Pulmonary artery endothelial cell (primary cell): ENCODE results near the gene NTN5. TPM values are rescaled to one million over a fixed set of nuclear protein-coding genes. Genes with fewer than 3 reads are reported as not detected.
A peak's percentile ranks its signal among the peaks of the same experiment; 100 is the strongest.
"Not testable (repeated sequence)": the region's sequence is repeated elsewhere in the genome, so short reads cannot be mapped to it uniquely, and the experiment has no call there.

Source experiments
- DNase-seq: peaks from one replicate; pipeline ENCODE4 v3.0.0-alpha.2; 2011; ENCODE audit warnings: low read depth, low spot score
- total RNA-seq: library from RNA; depleted of rRNA; stranded (reverse); fragments of >200 nt; gene quantifications from 2 replicates; pipeline ENCODE4 v1.2.3, GENCODE V29; 2014

Gene NTN5
- total RNA-seq, 1 donor from 2014 or later, result 0.07 TPM

DNA sequence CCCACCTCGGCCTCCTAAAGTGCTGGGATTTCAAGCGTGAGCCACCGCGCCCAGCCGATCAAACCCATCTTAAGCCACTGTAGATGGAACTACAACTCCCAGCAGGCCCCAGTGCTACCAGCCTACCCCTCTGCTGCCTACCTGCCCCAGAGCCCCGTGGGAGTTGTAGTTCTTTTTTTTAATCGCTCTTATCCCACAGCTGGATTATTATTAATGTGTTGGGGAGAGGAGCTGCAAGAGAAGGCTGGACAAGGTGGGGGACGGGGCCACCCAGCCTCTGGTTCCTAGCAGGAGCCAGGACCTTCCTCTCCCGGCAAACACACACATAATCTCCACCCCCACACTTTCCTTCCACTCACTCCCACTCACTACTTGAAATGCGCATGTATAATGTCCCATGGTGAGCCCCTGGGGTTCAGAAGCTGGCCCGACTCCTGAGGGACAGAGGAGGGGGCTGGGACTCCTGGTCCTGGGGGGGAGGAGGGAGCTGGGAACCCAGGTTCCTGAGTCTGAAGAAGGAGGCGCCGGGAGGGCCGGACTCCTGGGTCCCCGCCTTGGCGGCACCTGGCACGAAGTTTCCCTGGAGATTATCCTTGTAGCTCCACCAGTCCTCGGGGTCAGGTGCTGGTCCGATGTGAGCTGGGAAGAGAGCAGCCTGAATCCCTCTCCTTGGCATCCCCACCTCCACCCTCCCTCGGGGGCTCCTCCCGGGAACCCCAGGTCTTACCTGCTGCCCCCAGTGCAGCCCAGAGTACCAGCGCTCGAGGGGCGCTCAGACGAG lies 27.8 kb downstream of the NTN5 start:
- no peak for DNase-seq

DNA sequence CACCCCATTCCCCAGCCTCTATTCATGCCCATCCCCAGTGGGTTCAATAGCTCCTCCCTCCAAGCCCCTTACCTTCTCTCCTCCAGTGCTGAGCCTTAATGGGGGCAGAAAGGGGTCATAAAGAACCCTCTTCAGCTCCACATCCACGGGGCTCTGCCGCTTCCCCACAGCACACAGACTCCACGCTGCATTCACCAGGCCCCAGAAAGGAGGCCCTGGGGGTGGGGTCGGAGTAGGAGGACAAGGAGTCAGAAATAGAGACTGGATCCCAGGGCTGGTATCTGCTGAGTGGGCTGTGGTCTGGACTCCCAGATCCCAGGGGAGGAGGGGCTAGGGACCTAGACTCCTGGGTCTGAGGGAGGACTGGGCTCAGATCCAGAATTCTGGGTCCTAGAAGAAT lies 28.5 kb downstream of the NTN5 start:
- no peak for DNase-seq

DNA sequence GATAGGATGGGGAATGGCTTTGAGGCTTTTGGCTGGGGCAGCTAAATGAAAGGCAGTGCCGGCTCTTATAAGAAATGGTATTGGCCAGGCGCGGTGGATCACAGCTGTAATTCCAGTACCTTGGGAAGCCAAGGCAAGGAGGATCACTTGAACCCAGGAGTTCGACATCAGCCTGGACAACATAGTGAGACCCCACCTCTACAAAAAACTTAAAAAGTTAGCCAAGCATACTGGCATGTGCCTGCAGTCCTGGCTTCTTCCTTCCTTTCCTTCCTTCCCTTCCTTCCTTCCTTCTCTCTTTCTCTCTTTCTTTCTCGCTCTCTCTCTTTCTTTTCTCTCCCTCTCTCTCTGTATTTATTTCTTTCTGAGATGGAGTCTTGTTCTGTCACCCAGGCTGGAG lies 30.0 kb downstream of the NTN5 start:
- DNase-seq, result no peak

DNA sequence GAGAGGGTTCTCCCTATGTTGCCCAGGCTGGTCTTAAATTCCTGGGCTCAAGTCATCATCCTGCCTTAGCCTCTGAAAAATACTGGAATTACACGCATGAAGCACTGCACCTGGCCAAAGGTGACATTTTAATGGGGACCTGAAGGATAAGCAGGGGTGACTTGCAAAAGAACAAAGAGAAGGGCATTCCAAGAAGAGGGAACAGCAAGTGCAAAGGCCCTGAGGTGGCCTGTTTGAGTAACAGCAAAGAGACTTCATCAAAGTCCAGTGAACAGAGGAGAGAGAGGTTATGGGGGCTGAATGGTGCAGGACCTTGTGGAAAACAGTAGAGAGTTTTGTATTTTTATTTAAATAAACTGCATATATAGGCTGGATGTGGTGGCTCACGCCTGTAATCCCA lies 31.0 kb downstream of the NTN5 start:
- no peak for DNase-seq

DNA sequence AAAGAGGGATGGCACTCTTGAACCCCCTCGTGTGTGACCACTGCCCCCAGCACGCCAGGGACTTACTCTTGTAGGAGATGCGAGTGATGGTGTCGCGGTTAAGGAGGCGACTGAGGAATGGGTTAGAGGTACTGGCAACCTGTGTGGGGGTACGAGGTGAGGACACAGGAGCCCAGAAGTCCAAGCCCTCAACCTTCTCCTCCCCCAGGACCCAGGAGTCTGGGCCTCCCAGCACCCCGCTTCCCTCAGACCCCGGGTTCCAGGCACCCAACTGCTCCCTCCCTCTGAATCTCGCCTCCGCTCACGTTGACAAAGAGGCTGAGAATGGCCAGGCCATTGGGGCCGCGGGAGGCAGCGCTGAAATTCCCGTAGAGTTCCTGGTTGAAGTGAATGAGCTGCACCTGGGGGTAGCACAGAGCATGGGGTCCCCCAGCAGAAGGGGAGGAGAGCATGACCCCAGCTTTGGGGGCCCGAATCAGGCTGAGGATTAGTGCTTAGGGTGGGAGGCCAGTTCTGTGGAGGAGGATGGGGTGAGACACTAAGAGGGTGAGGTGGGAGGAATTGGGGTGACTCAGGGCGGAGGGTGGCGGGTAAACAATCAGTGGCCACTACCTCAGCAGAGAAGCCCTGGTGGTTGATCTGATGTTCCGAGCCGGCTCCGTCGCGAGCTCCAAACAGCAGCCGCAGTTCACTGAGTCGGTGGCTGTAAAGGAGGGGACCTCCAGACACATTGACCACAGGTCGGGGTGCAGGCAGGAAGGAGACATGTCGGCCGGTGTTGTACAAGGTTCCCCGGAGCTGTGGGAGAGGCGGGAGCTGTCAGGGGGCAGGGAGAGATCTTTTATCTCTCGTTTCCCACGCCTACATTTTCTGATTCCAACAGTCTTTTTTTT lies 33.1 kb downstream of the NTN5 start:
- DNase-seq, result no peak

DNA sequence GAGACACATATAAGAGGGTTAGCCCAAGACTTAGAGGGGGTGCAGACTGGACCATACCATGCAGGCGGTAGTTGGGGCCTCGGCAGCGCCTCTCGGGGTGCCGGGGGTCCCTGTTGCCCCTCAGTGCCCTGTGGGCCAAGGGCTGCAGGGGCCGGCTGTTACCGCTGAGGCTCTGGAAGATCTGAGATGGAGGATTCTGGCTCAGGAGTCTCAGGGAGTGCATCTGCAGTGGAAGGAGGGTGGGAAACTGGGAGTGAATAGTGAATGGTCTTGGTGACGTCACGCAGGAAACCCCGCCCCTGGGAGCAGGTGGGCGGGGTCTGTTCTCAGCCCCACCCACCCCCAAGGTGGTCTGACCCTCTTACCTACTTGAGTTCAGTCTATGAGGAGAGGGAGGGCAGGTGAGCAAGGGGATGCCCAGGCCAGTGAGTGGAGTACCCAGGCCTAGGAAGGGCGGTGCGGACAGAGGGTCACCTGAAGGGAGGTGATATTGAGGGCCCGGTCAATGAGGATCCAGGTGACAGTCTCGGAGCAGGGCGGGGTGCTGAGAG lies 33.9 kb downstream of the NTN5 start:
- DNase-seq, result no peak

DNA sequence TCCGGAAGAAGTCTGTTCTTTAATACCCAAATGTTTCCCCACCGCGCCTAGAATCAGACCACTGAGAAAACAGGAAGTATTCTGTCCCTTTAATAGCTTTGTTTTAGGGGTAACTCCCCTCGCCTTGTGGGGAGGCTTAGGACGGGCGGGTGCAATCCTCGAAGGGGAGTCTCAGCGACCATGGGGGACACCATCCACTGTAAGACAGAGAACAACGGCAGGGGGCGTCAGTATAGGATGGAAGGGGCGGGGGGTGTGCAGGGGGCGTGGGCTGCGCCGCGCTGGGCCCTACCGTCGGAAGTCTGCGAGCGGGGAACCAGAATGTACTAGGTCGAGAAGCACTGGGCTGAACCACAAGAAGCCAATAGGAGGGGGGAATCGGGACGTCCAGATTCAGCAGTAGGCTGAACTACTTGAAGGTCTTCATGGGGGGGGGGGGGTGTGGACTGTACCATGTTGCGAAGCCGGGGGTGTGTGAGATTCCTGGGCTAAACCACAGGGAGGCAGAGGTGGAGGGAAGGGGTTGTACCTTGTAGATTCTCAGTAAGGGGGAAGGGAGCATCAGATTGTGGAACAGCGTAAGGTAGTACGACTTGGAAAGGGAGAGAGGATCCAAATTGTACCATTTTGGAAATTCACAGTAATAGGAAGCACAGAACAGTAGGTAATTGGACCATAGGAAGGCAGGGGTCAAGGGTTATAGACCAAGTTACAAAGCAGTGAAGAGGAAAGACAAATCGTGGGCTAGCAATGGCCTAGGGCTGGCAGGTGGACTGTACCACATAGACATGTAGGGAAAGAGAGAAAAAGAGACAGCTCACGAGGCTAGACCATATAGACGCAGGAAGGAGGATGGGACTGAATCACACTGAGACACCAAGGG lies 34.6 kb downstream of the NTN5 start:
- peak; percentile 83 for DNase-seq

DNA sequence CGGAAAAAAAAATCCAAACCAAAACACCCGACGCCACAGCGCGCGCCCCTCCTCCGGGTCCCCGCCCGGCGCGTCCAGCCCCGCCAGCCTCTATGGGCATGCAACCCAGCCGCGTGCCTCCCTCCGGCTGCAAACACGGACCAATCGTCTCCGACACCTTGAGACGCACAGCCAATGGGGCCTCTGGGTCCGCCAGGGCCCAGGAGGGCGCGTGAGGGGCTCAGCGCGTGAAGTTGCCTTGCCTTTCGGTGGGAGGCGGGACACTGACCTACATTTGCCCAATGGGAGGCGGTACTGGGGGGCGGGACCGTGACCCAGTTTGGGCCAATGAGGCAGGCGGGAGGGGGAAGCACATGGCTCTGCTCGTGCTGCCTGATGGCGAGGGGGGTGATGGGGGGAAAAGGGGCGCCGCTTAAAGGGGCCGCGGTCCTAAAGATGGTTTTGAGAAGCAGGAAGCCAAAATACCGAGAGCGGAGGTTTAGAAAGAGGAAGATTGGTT lies 35.3 kb downstream of the NTN5 start:
- peak; percentile 92 for DNase-seq

DNA sequence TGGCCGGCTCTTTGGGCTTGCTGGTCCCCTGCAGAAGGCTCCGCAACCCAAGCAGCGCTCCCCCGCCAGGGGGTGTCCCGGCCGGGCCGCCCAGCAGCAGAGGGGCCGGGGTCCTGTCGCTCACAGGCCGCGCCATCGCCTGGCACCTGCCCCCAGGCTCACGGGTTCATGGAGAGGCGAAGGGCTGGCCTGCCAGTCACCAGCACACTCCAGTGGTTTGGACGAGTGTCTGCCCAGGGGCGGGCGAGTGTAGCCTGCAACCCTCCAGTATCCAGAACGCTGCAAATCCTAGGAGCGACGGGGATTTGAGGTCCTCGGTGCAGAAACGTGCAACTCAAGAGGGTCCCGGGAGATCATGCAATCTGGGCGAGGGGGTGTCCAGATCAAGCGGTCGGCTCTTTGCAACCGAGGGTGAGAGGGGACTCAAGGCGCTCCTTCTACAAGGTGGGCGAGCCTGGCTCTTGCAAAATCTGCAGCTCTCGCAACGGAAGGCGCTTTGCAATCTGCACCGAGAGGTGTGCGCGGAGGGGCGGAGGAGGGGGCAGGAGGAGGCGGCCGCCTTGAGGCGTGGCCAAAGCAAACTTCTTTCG lies 35.9 kb downstream of the NTN5 start, which contains the start of gene DBP:
DBP (minus strand) TSS at position 521 of the 590 bp plus-strand sequence; CDS start at position 136, 385 bp downstream.
- no peak for DNase-seq

DNA sequence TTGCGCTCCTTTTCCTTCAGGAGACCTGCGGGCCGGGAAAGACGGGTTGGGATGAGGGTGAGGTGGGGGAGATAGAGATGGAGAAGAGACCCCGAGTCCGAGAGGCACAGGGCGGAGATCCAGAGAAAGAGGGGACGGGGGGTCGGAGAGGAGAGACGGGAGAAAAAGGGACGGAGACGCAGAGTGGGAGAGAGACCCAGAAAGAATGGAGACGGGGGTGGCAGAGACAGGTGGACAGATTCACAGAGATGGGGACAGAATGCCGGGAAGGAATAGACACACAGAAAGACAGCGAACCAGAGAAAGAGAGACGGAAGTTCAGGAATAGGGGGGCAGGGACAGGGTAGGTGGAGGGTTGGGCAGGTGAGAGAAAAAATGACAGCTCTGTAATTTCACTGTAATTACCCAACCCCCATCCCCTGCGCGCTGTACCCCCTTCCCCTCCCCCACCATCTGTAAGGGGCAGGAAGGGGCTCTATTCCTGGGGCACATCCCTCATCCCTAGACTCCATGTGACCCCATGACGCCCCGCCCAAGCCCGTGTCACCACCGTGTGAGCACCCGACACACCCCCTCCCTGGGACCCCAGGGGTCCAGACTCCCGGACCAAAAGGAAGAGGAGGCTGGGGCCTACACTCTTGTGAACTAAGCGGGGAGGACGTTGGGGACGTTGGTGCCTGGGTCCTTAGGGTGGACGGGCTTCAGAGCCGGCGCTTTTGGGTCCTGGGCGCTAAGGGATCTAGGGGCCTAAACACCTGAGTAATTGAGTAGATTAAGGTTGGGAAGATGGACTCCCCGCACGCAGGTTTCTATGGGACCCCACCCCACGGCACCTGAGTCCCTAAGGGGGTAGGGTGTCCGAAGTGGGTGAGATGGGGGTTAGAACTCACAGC lies 36.6 kb downstream of the NTN5 start:
- DNase-seq, result no peak

DNA sequence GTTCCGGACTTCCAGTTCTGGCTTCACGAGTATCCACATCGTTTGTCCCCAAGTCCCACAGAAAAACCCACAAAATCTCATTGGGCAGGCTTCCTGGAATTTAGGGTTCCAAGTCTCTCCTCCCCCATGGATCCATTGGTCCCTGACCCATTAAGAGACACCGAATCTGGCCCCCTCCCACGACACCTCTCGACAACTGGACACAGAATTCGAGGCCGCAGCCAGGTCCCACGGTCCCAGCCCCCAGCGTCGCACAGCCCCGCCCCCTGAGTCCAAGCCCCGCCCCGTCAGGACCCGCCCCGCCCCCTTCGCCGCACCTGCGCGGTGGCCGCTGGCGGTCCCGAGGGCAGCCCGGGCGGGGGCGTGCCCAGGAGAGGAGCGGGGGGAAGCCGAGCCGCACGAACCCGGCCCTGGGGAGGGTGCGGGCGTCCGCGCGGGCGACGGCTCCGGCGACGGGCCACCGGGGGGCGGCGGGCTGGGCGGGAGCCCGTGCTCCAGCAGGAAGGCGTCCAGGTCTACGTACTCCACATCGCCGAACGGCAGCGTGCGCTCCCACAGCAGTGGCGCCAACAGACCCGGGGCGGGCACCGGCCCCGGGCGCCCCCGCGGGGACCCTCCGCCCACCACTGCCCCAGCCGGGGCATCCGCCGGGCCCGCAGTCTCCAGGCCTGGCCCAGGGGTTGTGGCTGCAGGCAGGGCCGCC lies 37.4 kb downstream of the NTN5 start:
- no peak for DNase-seq

DNA sequence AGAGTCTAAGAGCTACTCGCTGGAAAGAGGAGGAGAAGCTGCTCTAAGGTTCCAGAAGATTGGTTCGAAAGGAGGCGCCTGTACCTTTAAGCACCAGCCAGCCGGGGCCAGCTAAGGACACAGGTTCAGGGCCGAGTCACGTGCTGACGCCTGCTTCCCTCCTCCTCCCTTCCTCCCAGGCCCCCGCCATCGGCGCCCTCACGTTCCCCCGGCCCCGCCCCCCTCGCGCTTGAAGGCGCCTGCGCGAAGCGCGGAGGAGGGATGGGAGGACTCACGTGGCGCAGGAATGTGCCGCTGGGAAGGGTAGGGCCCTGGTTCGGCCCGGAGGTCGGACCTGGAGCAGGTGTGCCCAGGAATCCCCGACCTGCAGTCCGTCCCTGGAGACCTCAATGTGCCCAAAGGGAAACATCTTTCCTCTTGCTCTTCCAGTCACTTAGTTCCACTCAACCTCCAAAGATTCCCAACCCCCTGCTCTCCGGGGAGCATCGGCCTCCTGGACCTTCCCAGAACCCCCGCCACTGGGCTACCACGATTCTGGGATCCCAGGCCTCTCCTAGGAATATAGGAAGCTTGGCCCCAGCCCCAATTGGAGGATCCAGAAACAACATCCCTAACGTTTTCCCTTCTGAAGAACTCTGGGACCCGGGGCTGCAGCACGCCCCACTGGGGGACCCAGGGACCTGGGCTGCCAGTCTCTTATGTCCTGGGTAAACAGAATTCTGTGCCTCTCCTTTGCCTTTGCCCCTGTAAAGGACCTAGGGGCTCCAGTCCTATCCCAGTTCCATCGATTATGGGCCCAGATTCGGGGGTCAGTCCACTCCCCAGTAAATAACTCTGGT lies 38.2 kb downstream of the NTN5 start:
- peak; percentile 88 for DNase-seq

DNA sequence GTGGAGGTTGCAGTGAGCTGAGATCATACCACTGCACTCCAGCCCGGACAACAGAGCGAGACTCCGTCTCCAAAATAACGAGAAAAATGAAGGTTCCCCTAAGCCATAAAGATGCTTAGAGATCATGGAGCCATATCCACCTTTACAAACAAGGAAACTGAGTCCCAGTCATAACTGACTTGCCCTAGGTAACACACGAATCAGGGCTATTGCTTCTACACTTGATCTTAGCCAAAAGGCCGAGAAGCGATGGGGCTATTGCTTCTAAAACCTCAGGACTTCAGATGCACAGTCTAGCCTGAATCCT lies 38.8 kb downstream of the NTN5 start:
- no peak for DNase-seq

DNA sequence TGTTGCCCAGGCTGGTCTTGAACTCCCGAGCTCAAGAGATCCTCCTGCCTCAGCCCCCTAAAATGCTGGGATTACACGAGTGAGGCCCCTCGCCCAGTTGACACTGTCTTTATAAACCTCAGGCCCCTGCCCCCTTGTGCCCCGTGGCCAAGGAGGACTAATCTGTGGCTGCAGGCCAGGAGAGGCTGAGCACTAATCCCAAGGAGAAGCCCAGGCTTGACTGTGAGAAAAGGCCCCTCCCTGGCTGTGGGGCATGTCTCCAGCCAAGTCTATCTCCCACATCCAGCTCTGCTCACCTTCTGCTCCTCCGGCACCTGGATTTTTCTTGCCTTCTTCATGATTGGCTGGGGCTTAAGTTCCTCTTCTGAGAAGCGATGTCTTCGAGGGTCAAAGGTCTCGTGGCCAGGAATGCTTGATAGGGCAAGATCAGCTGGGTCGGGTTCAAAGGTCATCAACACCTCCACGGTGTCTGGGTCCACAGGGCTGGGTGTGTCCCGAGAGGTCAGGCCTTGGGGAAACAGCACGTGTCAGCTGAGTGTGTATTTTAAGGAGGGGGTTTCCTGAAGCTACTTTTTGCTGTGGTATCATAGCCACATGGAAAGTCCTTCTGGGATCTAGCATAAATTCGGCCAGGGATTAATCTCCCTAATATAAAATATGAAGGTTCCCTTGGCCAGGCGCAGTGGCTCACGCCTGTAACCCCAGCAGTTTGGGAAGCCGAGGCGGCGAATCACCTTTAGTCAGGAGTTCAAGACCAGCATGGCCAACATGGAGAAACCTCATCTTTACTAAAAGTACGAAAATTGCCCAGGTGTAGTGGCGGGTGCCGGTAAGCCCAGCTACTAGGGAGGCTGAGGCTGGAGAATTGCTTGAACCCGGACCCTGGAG lies 39.4 kb downstream of the NTN5 start:
- no peak for DNase-seq

DNA sequence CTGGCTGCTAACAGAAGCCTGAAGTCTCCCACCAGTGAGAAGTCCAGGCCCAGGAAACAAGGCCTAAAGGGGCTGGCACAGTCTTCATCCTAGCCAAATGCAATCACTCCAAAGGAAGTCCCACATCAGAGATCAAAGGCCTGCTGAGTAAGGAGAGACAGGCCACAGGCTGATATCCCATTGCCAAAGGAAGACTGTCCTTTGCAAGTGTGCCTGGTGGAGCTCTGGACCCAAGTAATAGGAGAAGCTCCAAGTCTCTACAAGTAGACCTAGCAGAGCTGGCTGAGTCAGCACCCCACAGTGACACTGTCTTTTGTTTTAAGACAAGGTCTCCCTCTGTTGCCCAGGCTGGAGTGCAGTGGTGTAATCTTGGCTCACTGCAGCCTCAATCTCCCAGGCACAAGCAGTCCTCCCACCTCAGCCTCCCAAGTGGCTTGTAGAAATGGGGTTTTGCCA lies 40.1 kb downstream of the NTN5 start:
- no peak for DNase-seq

DNA sequence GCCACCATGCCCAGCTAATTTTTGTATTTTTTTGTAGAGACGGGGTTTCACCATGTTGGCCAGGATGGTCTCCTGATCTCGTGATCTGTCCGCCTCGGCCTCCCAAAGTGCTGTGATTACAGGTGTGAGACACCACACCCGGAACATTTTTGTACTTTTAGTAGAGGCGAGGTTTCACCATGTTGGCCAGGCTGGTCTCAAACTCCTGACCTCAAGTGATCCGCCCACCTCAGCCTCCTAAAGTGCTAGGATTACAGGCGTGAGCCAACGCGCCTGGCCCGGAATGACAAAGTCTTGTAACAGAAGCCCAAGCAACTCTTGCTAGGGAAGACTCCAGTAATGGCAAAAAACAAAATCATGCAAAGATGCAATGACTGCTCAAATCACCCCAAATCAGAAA lies 40.5 kb downstream of the NTN5 start:
- DNase-seq, result not testable (repeated sequence)

DNA sequence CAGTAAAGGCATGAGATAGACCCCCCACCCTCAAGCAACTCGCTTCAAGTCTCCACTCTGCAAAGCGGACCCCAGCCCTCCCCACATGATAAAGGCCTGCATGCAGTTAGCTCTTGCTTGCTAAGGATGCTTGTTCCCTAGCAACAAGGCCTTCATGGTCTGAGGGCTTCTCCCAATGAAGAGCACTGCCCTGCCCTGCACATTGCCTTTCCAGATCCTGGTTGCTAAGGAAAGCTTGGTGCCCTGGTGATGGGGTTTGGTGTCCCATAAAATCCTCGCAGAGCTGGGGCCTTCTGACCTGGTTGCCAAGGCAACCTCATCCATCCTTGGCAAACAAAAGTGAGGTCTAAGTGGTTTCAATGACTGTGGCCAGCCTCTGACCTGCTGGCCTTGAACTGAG lies 41.6 kb downstream of the NTN5 start:
- no peak for DNase-seq
